ENCODE data around the gene MAP2K7.
"Not testable (repeated sequence)": the region's sequence is repeated elsewhere in the genome, so short reads cannot be mapped to it uniquely, and the experiment has no call there.

Gene MAP2K7

DNA sequence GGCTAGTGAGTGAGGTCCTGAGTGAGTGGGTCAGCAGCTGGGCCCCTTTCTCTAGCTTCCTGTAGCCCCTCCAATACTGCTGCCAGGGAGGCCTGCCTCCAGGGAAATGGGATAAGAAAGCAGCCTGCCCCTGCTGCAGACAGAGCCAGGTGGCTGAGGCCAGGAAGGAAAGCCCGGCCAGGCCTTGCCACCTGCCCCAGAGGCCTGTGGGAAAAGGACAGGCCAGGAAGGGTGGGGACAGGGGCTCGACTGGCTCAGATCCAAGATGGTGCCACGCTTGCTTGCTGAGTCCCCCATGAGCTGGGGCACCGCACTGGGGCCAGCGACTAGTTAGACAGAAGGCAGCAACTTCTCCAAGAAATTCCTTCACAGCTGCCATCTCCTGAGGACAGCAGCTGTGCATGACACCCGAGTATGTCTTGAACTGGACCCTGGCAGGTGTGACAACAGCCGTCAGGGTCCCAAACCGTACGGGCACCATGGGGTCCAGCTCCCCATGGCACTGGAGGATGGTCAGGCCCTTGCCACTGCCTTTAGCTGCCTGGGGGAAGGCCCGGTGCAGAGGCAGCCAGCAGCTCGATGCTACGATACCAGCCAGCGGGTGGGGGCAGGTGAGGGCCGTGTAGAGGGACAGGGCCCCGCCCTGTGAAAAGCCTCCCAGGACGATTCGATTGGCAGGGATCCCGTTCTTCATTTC is 24.4 kb upstream of the MAP2K7 start:
- no peak for DNase-seq
- in situ Hi-C loops (cut with HindIII; ENCODE audit: low pct_ligation_motif_present, low pct_unique_long_range_greater_than_20kb, low sequenced_read_pairs) = no loop called here

DNA sequence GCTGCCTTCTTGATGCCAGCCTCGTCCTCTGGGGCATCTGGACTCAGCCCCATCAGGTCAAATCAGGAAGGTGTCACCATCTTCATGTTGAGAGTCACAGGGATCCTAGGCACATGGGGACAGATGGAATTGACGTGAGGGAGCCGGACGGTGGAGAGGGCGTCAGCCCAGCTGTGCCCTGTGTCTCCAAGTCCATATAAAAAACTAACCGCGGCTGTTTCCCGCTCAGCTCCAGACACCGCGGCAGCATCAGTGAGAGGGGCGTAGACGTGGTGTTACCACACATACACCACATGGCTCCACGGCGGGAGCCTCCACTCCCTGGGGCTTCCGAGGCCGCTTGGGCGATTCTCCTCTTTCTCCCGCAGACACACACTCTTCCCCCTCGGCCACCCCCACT is 23.8 kb upstream of the MAP2K7 start:
- in situ Hi-C loops (cut with HindIII; ENCODE audit: low pct_ligation_motif_present, low pct_unique_long_range_greater_than_20kb, low sequenced_read_pairs) = no loop called here
- DNase-seq = no peak

GRCh38 chr19:7881910-7882309 is 21.8 kb upstream of the MAP2K7 start:
- no peak for DNase-seq
- in situ Hi-C loops (cut with HindIII; ENCODE audit: low pct_ligation_motif_present, low pct_unique_long_range_greater_than_20kb, low sequenced_read_pairs) = no loop called here

DNA sequence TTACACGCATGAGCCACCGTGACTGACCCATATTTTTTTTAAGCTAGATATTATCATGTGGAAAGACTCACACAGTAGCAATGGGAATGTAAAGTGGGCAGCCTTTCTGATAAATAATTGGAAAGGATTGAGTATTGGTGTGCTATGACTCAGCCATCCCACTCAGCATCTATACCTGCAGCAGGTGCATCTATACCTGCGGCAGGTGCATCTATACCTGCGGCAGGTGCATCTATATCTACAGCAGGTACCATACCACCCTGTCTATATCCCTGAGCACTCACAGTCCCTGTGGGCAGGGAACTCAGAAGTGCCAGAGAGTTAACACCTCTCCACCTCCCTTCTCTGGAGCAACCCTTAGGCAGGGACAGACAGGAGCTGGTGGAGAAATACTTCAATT is 20.6 kb upstream of the MAP2K7 start:
- no peak for DNase-seq
- in situ Hi-C loops (cut with HindIII; ENCODE audit: low pct_ligation_motif_present, low pct_unique_long_range_greater_than_20kb, low sequenced_read_pairs) = no loop called here

GRCh38 chr19:7883796-7884570 is 19.7 kb upstream of the MAP2K7 start:
- in situ Hi-C loops (cut with HindIII; ENCODE audit: low pct_ligation_motif_present, low pct_unique_long_range_greater_than_20kb, low sequenced_read_pairs) = no loop called here
- no peak for DNase-seq

DNA sequence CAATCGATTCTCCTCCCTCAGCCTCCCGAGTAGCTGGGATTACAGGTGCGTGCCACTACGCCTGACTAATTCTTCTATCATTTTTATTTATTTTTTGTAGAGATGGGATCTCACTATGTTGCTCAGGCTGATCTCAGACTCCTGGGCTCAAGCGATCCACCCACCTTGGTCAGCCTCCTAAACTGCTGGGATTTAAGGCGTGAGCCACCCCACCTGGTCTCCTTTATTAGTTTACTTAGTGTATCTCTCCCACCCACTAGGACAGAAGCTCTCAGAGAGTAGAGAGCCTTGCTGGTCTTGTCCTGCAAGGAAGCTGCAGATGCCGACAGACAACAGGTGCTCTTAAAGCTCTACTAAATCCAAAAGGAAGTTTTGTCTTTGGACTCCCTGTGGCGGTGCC is 17.9 kb upstream of the MAP2K7 start:
- in situ Hi-C loops (cut with HindIII; ENCODE audit: low pct_ligation_motif_present, low pct_unique_long_range_greater_than_20kb, low sequenced_read_pairs) = no loop called here
- DNase-seq = no peak

- in situ Hi-C loops (cut with HindIII; ENCODE audit: low pct_ligation_motif_present, low pct_unique_long_range_greater_than_20kb, low sequenced_read_pairs) = no loop called here
- no peak for DNase-seq
Observed at GRCh38 chr19:7887408-7888144, 16.1 kb upstream of the MAP2K7 start.

DNA sequence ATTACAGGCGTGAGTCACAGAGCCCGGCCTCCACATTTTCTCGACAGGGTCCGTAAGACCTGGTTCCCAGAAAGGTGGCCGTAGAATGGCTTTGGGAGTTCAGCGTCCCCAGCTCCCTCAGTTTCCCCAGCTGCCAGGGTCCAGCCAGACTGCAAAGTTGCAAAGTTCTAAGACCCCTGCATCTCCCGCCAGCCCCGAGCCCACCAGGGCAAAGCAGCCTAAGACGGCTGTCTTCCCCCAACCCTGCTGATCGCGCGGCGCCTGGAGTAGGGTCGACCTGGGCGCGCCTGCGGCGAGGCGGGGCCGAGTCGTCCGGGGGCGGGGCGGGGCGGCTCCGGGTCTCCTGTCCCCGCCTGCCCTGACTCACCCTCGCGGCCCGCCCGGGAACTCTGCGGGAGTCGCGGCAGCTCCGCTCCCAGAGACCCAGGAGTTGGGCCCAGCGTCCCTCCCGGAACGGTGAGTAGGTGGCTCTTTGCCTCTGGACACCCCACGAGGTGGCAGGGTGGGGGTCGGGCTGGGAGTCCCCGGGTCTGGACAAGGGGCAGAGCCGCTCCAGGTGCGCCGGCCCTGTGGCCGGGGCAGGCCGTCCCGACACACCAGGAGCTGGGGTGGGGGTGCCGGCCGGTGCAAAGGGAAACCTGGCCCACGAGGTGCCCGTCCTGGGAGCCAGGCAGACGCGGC is 15.4 kb upstream of the MAP2K7 start, which contains the start of gene LRRC8E:
Gene LRRC8E, plus strand, starts transcription at position 366 of the 681 bp plus-strand sequence. CDS start 7,094 bp downstream, outside the sequence.
- DNase-seq = peak; percentile 83

DNA sequence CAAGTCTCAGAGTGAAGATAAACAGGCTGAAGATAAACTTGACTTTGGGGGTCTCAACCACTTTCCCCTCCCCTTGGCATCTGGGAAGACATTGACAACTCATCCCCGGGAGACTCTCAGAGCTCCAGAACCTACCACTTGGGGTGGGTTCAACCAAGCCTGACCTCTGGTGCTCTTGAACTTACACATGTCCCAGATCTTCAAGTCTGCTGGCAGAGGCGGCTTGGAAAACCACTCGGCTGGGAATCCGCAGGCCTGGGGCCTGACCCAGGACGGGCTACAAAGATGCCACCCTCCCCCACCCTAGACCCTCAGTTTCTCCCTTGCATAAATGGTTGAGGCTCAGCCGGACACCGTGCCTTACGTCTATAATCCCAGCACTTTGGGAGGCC is 14.9 kb upstream of the MAP2K7 start:
- in situ Hi-C loops (cut with HindIII; ENCODE audit: low pct_ligation_motif_present, low pct_unique_long_range_greater_than_20kb, low sequenced_read_pairs) = no loop called here
- DNase-seq = peak; percentile 26

More for the DNA sequence above, 15.4 kb upstream of the MAP2K7 start, which contains the start of gene LRRC8E:
- in situ Hi-C loops (cut with HindIII; ENCODE audit: low pct_ligation_motif_present, low pct_unique_long_range_greater_than_20kb, low sequenced_read_pairs) = no loop called here

- in situ Hi-C loops (cut with HindIII; ENCODE audit: low pct_ligation_motif_present, low pct_unique_long_range_greater_than_20kb, low sequenced_read_pairs) = not testable (repeated sequence)
- DNase-seq = peak; percentile 69
Observed at GRCh38 chr19:7893362-7894101, 10.1 kb upstream of the MAP2K7 start.

- DNase-seq = no peak
- in situ Hi-C loops (cut with HindIII; ENCODE audit: low pct_ligation_motif_present, low pct_unique_long_range_greater_than_20kb, low sequenced_read_pairs) = no loop called here
Observed at GRCh38 chr19:7894612-7895309, 8.9 kb upstream of the MAP2K7 start.

DNA sequence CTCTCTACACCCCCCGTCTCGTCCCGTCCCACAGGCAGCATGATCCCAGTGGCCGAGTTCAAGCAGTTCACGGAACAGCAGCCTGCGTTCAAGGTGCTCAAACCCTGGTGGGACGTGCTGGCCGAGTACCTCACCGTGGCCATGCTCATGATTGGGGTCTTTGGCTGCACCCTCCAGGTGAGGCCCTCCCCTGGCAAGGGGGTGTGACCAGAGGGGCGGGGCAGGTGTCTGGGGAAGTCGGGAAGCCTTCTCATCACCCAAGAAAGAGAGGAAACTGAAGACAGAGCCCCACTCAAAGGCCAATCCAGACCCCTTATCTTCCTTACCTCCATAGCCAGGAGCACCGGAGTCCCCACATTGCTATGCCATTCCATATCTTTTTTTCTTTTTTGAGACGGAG is 8.1 kb upstream of the MAP2K7 start:
- DNase-seq = no peak
- in situ Hi-C loops (cut with HindIII; ENCODE audit: low pct_ligation_motif_present, low pct_unique_long_range_greater_than_20kb, low sequenced_read_pairs) = no loop called here

DNA sequence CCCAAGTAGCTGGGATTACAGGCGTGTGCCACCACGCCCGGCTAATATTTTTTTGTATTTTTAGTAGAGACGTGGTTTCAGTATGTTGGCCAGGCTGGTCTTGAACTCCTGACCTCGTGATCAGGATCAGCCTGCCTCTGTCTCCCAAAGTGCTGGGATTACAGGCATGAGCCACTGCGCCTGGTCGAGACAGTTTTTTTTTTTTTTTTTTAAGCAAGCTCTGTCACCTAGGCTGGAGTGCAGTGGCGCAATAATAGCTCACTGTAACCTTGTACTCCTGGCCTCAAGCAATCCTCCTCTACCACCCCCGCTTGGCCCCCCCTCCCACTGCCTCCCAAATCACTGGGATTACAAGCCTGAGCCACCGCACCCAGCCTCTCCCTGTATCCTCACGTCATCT is 6.4 kb upstream of the MAP2K7 start:
- no peak for DNase-seq
- in situ Hi-C loops (cut with HindIII; ENCODE audit: low pct_ligation_motif_present, low pct_unique_long_range_greater_than_20kb, low sequenced_read_pairs) = no loop called here

- DNase-seq = no peak
- in situ Hi-C loops (cut with HindIII; ENCODE audit: low pct_ligation_motif_present, low pct_unique_long_range_greater_than_20kb, low sequenced_read_pairs) = no loop called here
Observed at GRCh38 chr19:7898967-7899366, 4.7 kb upstream of the MAP2K7 start.

DNA sequence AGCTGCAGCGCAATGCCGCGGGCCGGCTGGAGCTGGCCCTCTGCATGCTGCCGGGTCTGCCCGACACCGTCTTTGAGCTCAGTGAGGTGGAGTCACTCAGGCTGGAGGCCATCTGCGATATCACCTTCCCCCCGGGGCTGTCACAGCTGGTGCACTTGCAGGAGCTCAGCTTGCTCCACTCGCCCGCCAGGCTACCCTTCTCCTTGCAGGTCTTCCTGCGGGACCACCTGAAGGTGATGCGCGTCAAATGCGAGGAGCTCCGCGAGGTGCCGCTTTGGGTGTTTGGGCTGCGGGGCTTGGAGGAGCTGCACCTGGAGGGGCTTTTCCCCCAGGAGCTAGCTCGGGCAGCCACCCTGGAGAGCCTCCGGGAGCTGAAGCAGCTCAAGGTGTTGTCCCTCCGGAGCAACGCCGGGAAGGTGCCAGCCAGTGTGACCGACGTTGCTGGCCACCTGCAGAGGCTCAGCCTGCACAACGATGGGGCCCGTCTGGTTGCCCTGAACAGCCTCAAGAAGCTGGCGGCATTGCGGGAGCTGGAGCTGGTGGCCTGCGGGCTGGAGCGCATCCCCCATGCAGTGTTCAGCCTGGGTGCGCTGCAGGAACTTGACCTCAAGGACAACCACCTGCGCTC is 3.8 kb upstream of the MAP2K7 start:
- in situ Hi-C loops (cut with HindIII; ENCODE audit: low pct_ligation_motif_present, low pct_unique_long_range_greater_than_20kb, low sequenced_read_pairs) = no loop called here
- no peak for DNase-seq

GRCh38 chr19:7900401-7900870 is 3.2 kb upstream of the MAP2K7 start:
- DNase-seq = no peak
- in situ Hi-C loops (cut with HindIII; ENCODE audit: low pct_ligation_motif_present, low pct_unique_long_range_greater_than_20kb, low sequenced_read_pairs) = no loop called here

- in situ Hi-C loops (cut with HindIII; ENCODE audit: low pct_ligation_motif_present, low pct_unique_long_range_greater_than_20kb, low sequenced_read_pairs) = no loop called here
- no peak for DNase-seq
Observed at GRCh38 chr19:7900931-7901330, 2.7 kb upstream of the MAP2K7 start.
